HL-60 (cell line): ENCODE measurements around the gene GINS2.

Experiments used
- DNase-seq, 2 experiments: peaks; one replicate each; pipeline ENCODE4 v3.0.0-alpha.2; 2010 to 2020; ENCODE audit warnings: low read depth in 1 of 2, low spot score in 1 of 2
- H3K27ac ChIP-seq: fragments of 250-450 bp; sonication (Bioruptor Pico); replicated peaks from 2 replicates; pipeline ENCODE4 v1.5.1; 2020; ENCODE audit warnings: mild to moderate bottlenecking, moderate library complexity
- H3K27me3 ChIP-seq: fragments of 250-450 bp; sonication (Bioruptor Pico); 2 replicates; pipeline ENCODE4 v1.5.1; 2021; ENCODE audit warnings: mild to moderate bottlenecking, moderate library complexity; ENCODE audit not compliant: insufficient read depth, poor library complexity, severe bottlenecking
- H3K4me3 ChIP-seq: replicated peaks from 2 replicates; pipeline ENCODE4 v1.5.1; 2011; ENCODE audit warnings: mild to moderate bottlenecking, control low read depth, low read length; ENCODE audit not compliant: insufficient read depth
- CTCF ChIP-seq: IDR thresholded peaks from one replicate; pipeline ENCODE4 v1.5.1; 2011; ENCODE audit warnings: low read length, control low read depth, inconsistent platforms; ENCODE audit not compliant: insufficient read depth
- GABPA ChIP-seq: IDR thresholded peaks from 2 replicates; pipeline ENCODE4 v1.6.1; 2012; ENCODE audit warnings: low read depth
- POLR2AphosphoS5 ChIP-seq: IDR thresholded peaks from 2 replicates; pipeline ENCODE4 v1.6.1; 2012; ENCODE audit warnings: low read depth
- REST ChIP-seq: IDR thresholded peaks from 2 replicates; pipeline ENCODE4 v1.6.1; 2012; ENCODE audit warnings: low read depth; ENCODE audit not compliant: insufficient replicate concordance
- SPI1 ChIP-seq: IDR thresholded peaks from 2 replicates; pipeline ENCODE4 v1.6.1; 2012; ENCODE audit warnings: low read depth, mild to moderate bottlenecking, borderline replicate concordance

Gene GINS2

GRCh38 chr16:85706449-85707034 lies 17.8 kb upstream of the GINS2 start:
- TF ChIP-seq GABPA (no peak), SPI1 (no peak), REST (no peak), CTCF (no peak)
- Histone ChIP-seq H3K27ac (no peak overlapping the region), H3K27me3 (no peaks in the 10 kb centered on the region), H3K4me3 (no peak overlapping the region)
- DNase-seq = no peak

DNA sequence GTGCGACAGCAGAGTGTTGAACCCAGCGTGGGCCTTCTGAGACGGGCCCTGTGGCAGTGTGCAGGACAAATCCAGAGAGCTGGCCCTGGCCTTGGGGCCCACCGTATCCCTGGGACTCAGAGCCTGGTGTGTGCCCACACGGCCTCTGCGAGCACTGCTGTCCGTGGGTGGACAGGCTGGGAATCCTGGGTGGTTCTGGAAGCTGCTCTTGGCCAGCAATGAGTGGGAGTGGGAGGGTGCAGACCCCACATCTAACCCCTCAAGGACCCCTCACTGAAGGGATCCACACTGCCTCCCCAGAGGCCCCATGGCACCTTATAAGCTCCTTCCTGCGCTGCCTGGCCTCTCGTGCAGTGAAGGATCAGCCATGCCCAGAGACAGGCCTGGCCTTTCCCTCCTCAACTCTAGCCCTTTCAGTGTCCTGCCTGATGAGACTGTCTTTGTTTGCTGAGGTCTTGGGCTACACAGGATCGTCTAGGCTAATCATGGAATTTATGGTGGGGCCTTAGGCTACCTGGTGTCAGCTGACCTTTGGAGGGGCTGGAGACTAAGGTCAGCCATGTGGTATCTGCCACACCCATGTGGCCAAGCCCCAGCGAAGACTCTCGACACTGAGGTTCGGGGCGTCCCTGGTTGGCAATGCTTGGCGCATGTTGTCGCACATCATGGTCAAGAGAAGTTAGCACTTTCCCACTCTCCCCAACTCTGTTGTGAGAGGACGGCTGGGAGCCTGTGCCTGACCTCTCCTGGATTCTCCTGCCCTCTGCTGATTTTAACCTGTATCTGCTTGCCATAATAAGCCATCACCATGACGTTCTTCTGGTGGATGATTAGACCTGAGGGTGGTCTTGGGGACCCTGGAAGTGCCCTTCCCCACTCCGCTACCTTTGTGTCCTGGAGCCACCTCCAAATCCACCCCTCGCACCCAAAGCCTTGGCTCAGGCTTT lies 16.4 kb upstream of the GINS2 start:
- TF ChIP-seq CTCF = no peak
- no peak for TF ChIP-seq REST
- TF ChIP-seq POLR2AphosphoS5 = no peak
- TF ChIP-seq GABPA = no peak
- no peak for TF ChIP-seq SPI1
- no peak for DNase-seq
- Histone ChIP-seq H3K27me3 (no peaks in the 10 kb centered on the region), H3K27ac (no peak overlapping the region), H3K4me3 (no peak overlapping the region)

- no peak for TF ChIP-seq SPI1
- TF ChIP-seq REST = no peak
- TF ChIP-seq GABPA = no peak
- TF ChIP-seq CTCF = no peak
- TF ChIP-seq POLR2AphosphoS5 = no peak
- Histone ChIP-seq H3K27ac (no peak overlapping the region), H3K4me3 (no peak overlapping the region), H3K27me3 (no peaks in the 10 kb centered on the region)
- DNase-seq = no peak
These were observed 15.3 kb upstream of the GINS2 start for GRCh38 chr16:85704011-85704410.
